Measurements from ENCODE around the gene C1R.

DNA sequence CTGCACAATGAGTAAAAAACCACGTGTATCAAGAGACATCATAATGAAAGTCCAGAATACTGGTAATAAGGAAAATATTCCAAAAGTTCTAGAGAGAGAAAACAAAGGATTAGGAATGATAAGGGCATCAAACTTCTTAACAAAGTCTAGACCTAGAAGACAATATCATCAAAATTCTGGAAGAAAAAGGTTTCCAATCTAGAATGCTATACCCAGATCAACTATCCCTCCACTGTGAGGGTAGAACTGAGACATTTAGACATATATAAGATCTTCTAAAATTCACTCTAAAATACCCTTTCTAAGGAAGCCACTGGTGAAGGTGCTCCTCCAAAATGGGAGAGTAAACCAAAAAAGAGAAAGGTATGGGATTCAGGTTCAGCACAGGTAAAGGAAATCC is 13.8 kb upstream of the C1R start:
- TF ChIP-seq POLR2A (IDR thresholded peaks at IDR 0.05; ENCODE audit: low read depth, low read length), result no peak
- TF ChIP-seq TAF1 (IDR thresholded peaks at IDR 0.05; ENCODE audit: low read depth, low read length), result no peak
- no peak for TF ChIP-seq POLR2AphosphoS5 (IDR thresholded peaks at IDR 0.05; ENCODE audit: low read depth, low read length)
- no peak for TF ChIP-seq SPI1 (IDR thresholded peaks at IDR 0.05; ENCODE audit: low read depth, low read length)
- no peak for TF ChIP-seq POU2F2 (IDR thresholded peaks at IDR 0.05; ENCODE audit: low read depth, low read length)
- no peak for TF ChIP-seq PAX5 (IDR thresholded peaks at IDR 0.05; ENCODE audit: insufficient read depth, low read length, severe bottlenecking)
